ENCODE data around the gene DCUN1D5.

DNA sequence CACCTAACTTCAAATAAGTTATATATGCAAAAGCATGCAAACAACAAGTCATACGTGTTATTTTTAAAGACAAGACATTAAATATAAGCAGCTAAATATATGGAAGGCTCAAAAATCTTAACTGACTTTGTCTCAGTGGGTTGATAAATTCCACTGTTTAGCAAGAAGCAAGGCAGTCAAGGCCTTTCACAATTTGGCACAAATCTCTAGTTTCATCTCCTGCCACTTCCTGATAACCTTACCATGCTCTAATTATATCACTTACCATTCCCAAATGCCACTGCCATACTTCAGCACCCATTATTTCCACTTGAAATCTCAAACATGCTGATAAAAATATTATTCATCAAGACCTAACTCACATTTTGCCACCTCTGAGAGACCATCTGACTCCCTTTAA, 24.8 kb downstream of the DCUN1D5 start:
- TF ChIP-seq, protein P1, sequence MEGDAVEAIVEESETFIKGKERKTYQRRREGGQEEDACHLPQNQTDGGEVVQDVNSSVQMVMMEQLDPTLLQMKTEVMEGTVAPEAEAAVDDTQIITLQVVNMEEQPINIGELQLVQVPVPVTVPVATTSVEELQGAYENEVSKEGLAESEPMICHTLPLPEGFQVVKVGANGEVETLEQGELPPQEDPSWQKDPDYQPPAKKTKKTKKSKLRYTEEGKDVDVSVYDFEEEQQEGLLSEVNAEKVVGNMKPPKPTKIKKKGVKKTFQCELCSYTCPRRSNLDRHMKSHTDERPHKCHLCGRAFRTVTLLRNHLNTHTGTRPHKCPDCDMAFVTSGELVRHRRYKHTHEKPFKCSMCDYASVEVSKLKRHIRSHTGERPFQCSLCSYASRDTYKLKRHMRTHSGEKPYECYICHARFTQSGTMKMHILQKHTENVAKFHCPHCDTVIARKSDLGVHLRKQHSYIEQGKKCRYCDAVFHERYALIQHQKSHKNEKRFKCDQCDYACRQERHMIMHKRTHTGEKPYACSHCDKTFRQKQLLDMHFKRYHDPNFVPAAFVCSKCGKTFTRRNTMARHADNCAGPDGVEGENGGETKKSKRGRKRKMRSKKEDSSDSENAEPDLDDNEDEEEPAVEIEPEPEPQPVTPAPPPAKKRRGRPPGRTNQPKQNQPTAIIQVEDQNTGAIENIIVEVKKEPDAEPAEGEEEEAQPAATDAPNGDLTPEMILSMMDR (IDR thresholded peaks at IDR 0.05; ENCODE audit: insufficient read depth, low read length): no peak
- no peak for TF ChIP-seq POLR2AphosphoS5 (IDR thresholded peaks at IDR 0.05; ENCODE audit: low read depth)
- no peak for TF ChIP-seq GABPA (IDR thresholded peaks at IDR 0.05; ENCODE audit: low read depth)
